Ovary (tissue), 3 donors: Measurements from ENCODE around the gene ST3GAL5.
"Not testable (repeated sequence)": the region's sequence is repeated elsewhere in the genome, so short reads cannot be mapped to it uniquely, and the experiment has no call there.

Experiments
- CTCF ChIP-seq, 3 donors: fragments of 450-650 bp in 2 of 3; fragments of 200-600 bp in 1 of 3; IDR thresholded peaks; one replicate each; pipeline versions ENCODE4 v1.5.1 to v1.8.0; 2016 to 2022; ENCODE audit warnings: antibody characterized with exemption in 3 of 3, mild to moderate bottlenecking in 1 of 3
- EP300 ChIP-seq: sonication (generic); formaldehyde crosslinking; IDR thresholded peaks from one replicate; pipeline ENCODE4 v1.6.1; 2017; ENCODE audit warnings: antibody characterized with exemption
- POLR2A ChIP-seq: fragments of 450-650 bp; IDR thresholded peaks from one replicate; pipeline ENCODE4 v1.6.1; 2017; ENCODE audit warnings: antibody characterized with exemption, mild to moderate bottlenecking, moderate library complexity
- donor health status: DM: no; HTN: no; CAD: no.

GRCh38 chr2:85829394-85829793 lies 59.4 kb downstream of the ST3GAL5 start:
- TF ChIP-seq CTCF (IDR thresholded peaks at IDR 0.05); POLR2A; EP300: not testable (repeated sequence)
